ENCODE data around the gene ODF2.

Gene ODF2

GRCh38 chr9:128409450-128409849, 46.4 kb upstream of the ODF2 start:
- Histone ChIP-seq H3K36me3 (ENCODE audit: insufficient read depth, low read length) (no peaks in the 10 kb centered on the region), H3K4me3 (ENCODE audit: low read depth, low read length, poor library complexity, severe bottlenecking) (no peak overlapping the region), H3K27ac (ENCODE audit: low read depth, low read length, poor library complexity, severe bottlenecking) (no peak overlapping the region), H3K4me2 (ENCODE audit: low read length) (no peak overlapping the region), H3K9me2 (ENCODE audit: low read depth, low read length) (no peaks in the 10 kb centered on the region), H3F3A (ENCODE audit: insufficient read depth, low read length) (no peaks in the 10 kb centered on the region), H3K9ac (ENCODE audit: low read length) (no peak overlapping the region), H3K9me3 (ENCODE audit: low read length) (no peaks in the 10 kb centered on the region), H2AFZ (ENCODE audit: low read length) (no peak overlapping the region), H3K79me2 (ENCODE audit: insufficient read depth, low read length) (no peaks in the 10 kb centered on the region), H3K27me3 (ENCODE audit: insufficient read depth, low read length) (peaks cover 3% of the 10 kb centered on the region; the same call in 1 of the 2 replicates), H3K4me1 (ENCODE audit: insufficient read depth, low read length, severe bottlenecking) (no peaks in the 10 kb centered on the region), H4K20me1 (ENCODE audit: insufficient read depth, low read length) (no peaks in the 10 kb centered on the region)
- TF ChIP-seq CTCF (IDR thresholded peaks at IDR 0.05; ENCODE audit: low read length) (no peak), EZH2 (IDR thresholded peaks at IDR 0.05; ENCODE audit: borderline replicate concordance, low read length) (no peak)

GRCh38 chr9:128409978-128410377, 45.8 kb upstream of the ODF2 start:
- Histone ChIP-seq H3K4me1 (ENCODE audit: insufficient read depth, low read length, severe bottlenecking) (no peaks in the 10 kb centered on the region), H3F3A (ENCODE audit: insufficient read depth, low read length) (no peaks in the 10 kb centered on the region), H3K36me3 (ENCODE audit: insufficient read depth, low read length) (no peaks in the 10 kb centered on the region), H3K27me3 (ENCODE audit: insufficient read depth, low read length) (peaks cover 3% of the 10 kb centered on the region; the same call in 1 of the 2 replicates), H3K27ac (ENCODE audit: low read depth, low read length, poor library complexity, severe bottlenecking) (no peak overlapping the region), H3K9me3 (ENCODE audit: low read length) (no peaks in the 10 kb centered on the region), H3K9ac (ENCODE audit: low read length) (no peak overlapping the region), H3K79me2 (ENCODE audit: insufficient read depth, low read length) (no peaks in the 10 kb centered on the region), H3K4me3 (ENCODE audit: low read depth, low read length, poor library complexity, severe bottlenecking) (no peak overlapping the region), H3K9me2 (ENCODE audit: low read depth, low read length) (no peaks in the 10 kb centered on the region), H4K20me1 (ENCODE audit: insufficient read depth, low read length) (no peaks in the 10 kb centered on the region), H2AFZ (ENCODE audit: low read length) (no peak overlapping the region), H3K4me2 (ENCODE audit: low read length) (no peak overlapping the region)
- TF ChIP-seq CTCF (IDR thresholded peaks at IDR 0.05; ENCODE audit: low read length) (no peak), EZH2 (IDR thresholded peaks at IDR 0.05; ENCODE audit: borderline replicate concordance, low read length) (no peak)

GRCh38 chr9:128411364-128412119, 44.3 kb upstream of the ODF2 start:
- H3K27ac ChIP-seq (ENCODE audit: low read depth, low read length, poor library complexity, severe bottlenecking), result no peak overlapping the region
- H3F3A ChIP-seq (ENCODE audit: insufficient read depth, low read length), result no peaks in the 10 kb centered on the region
- TF ChIP-seq EZH2 (IDR thresholded peaks at IDR 0.05; ENCODE audit: borderline replicate concordance, low read length), result no peak
- TF ChIP-seq CTCF (IDR thresholded peaks at IDR 0.05; ENCODE audit: low read length), result no peak
- H3K4me2 ChIP-seq (ENCODE audit: low read length), result no peak overlapping the region
- H2AFZ ChIP-seq (ENCODE audit: low read length), result no peak overlapping the region
- no peaks in the 10 kb centered on the region for H3K9me2 ChIP-seq (ENCODE audit: low read depth, low read length)
- no peaks in the 10 kb centered on the region for H3K36me3 ChIP-seq (ENCODE audit: insufficient read depth, low read length)
- peaks cover 3% of the 10 kb centered on the region; the same call in 1 of the 2 replicates for H3K27me3 ChIP-seq (ENCODE audit: insufficient read depth, low read length)
- no peaks in the 10 kb centered on the region for H3K9me3 ChIP-seq (ENCODE audit: low read length)
- no peaks in the 10 kb centered on the region for H4K20me1 ChIP-seq (ENCODE audit: insufficient read depth, low read length)
- H3K4me3 ChIP-seq (ENCODE audit: low read depth, low read length, poor library complexity, severe bottlenecking), result no peak overlapping the region
- H3K79me2 ChIP-seq (ENCODE audit: insufficient read depth, low read length), result no peaks in the 10 kb centered on the region
- H3K9ac ChIP-seq (ENCODE audit: low read length), result no peak overlapping the region
- peaks cover 13% of the 10 kb centered on the region for H3K4me1 ChIP-seq (ENCODE audit: insufficient read depth, low read length, severe bottlenecking)

Data from OCI-LY1 (cell line).